Epithelial cell of proximal tubule (primary cell): Measurements from ENCODE around the gene ZC3H4. TPM values are rescaled to one million over a fixed set of nuclear protein-coding genes. Genes with fewer than 3 reads are reported as not detected.

ENCODE experiments used
- DNase-seq: peaks from one replicate; pipeline ENCODE4 v3.0.0-alpha.2; 2011; ENCODE audit warnings: low read depth
- H3K4me3 ChIP-seq: 2 replicates; pipeline ENCODE4 v1.5.1; 2011; ENCODE audit warnings: low read depth, mild to moderate bottlenecking, low read length
- total RNA-seq: library from RNA; depleted of rRNA; stranded (reverse); fragments of >200 nt; gene quantifications from 2 replicates; pipeline ENCODE4 v1.2.3, GENCODE V29; 2015
- TF ChIP-seq, protein P1 (sequence below): conservative IDR thresholded peaks from 2 replicates; pipeline ENCODE4 v1.5.1; 2012; ENCODE audit warnings: low read depth, mild to moderate bottlenecking, low read length

The ZC3H4 gene
- total RNA-seq, 1 donor from 2014 or later, result 18.3 TPM

DNA sequence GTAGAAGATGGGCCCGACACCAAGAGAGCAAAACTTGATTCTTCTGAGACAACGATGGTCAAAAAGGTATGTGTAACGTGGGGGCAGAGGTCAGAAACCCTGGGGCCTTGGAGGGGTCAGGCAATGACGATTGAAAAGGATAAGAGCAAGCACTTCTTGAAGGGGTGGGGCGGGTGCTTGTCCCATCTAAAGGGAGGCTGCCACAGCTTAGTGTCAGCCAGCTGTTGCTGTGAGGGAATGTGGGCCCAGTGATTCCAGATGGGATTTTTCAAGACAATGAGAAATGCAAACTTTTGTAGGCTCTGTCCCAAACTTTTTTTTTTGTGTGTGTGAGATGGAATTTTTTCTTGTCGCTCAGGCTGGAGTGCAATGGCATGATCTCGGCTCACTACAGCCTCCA is 41.6 kb upstream of the ZC3H4 start:
- no peak overlapping the region for H3K4me3 ChIP-seq
- TF ChIP-seq, protein P1, sequence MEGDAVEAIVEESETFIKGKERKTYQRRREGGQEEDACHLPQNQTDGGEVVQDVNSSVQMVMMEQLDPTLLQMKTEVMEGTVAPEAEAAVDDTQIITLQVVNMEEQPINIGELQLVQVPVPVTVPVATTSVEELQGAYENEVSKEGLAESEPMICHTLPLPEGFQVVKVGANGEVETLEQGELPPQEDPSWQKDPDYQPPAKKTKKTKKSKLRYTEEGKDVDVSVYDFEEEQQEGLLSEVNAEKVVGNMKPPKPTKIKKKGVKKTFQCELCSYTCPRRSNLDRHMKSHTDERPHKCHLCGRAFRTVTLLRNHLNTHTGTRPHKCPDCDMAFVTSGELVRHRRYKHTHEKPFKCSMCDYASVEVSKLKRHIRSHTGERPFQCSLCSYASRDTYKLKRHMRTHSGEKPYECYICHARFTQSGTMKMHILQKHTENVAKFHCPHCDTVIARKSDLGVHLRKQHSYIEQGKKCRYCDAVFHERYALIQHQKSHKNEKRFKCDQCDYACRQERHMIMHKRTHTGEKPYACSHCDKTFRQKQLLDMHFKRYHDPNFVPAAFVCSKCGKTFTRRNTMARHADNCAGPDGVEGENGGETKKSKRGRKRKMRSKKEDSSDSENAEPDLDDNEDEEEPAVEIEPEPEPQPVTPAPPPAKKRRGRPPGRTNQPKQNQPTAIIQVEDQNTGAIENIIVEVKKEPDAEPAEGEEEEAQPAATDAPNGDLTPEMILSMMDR, result no peak
- DNase-seq, result no peak

DNA sequence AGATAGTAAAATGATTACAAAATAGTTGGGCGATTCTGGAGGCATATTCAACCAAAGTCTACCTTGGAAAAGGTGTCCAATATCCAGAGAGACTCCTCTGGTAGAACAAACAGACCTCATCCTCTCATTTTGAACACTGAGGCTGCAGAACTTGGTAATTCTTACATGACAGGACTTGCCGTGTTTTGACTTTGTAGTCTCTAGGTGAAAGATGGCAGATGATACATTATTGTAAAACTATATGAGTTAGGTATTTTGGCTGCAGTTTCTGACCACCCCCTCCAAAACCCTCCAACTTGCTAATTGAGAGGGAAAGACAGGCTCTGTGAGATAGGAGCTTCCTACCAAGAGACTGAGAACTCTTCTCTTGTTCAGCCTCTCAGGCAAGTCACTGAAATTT is 39.7 kb upstream of the ZC3H4 start:
- no peak overlapping the region for H3K4me3 ChIP-seq
- TF ChIP-seq, protein P1, result no peak
- DNase-seq, result no peak

DNA sequence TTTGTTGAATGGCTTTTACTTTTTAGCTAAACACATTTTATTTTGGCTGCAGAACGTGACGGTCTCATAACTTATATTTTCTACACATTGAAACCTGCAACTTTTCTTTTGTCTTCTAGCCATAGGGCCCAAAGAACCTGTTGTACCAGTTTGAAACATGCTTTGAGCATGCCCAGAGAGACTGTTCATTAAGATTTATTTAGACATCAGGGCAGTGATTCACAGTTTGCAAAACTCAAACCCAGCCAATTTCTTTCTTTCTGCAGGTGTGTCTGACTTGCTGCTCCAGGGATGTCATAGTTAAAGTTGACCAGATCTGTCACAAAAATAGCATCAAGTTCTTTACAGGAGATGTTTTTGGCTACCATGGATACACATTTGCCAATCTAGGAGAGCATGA is 39.1 kb upstream of the ZC3H4 start:
- H3K4me3 ChIP-seq, result no peak overlapping the region
- no peak for DNase-seq
- TF ChIP-seq, protein P1, result no peak

DNA sequence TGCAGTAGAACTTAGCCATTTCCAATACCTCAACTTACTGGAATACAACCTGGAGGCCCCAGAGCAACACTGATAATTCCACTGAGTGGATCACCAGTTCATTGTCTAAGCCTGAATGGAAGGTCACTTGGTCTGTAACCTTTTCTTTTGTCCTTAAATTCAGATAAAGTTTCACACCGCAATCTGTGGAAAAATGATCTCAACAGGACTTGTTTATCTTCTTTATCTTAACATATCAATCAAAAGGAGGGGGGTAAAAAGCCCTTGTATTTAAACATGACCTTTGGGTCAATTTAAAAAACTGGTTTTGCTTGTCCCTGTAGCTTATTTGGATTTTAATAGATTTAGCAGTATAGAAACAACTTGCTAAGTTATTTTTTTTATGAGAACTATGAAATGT is 38.6 kb upstream of the ZC3H4 start:
- TF ChIP-seq, protein P1, result no peak
- no peak overlapping the region for H3K4me3 ChIP-seq
- DNase-seq, result no peak

DNA sequence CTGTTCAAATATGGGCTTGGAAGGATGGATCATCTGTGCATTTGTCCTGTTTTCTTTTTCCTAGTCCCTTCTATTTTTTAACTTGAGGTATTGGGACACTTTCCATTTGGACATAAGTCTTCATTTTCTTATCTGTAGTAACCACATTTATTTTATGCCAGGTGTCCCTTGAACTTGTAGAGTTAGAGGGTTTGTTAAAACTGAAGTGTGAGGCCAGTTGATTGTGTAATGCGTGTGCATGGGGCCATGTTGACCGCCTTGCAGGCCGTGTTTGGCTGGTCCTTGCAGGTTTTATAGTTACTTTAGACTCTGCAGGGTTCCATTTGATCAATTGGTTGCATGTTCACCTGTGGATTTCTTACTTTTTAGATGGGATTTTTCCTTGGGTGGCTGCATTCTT is 38.1 kb upstream of the ZC3H4 start:
- TF ChIP-seq, protein P1, result no peak
- no peak overlapping the region for H3K4me3 ChIP-seq
- no peak for DNase-seq

DNA sequence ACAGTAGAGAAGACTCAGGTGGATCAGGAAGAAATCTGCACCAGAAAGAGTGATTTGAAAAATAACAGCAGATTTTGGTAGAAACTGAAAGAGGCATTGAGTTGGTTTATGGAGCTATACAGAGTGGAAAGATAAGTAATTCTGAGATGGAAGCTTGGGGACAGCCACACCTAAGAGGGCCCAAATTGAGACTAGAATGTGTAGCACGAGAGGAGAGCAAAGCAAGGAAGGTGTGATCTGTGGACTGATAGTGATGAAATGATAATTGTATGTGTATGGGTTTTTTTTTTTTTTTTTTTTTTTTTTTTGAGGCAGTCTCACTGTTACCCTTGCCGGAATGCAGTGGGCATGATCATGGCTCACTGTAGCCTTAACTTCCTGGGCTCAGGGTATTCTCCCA is 33.3 kb upstream of the ZC3H4 start:
- DNase-seq, result no peak
- TF ChIP-seq, protein P1, result no peak
- H3K4me3 ChIP-seq, result no peak overlapping the region

DNA sequence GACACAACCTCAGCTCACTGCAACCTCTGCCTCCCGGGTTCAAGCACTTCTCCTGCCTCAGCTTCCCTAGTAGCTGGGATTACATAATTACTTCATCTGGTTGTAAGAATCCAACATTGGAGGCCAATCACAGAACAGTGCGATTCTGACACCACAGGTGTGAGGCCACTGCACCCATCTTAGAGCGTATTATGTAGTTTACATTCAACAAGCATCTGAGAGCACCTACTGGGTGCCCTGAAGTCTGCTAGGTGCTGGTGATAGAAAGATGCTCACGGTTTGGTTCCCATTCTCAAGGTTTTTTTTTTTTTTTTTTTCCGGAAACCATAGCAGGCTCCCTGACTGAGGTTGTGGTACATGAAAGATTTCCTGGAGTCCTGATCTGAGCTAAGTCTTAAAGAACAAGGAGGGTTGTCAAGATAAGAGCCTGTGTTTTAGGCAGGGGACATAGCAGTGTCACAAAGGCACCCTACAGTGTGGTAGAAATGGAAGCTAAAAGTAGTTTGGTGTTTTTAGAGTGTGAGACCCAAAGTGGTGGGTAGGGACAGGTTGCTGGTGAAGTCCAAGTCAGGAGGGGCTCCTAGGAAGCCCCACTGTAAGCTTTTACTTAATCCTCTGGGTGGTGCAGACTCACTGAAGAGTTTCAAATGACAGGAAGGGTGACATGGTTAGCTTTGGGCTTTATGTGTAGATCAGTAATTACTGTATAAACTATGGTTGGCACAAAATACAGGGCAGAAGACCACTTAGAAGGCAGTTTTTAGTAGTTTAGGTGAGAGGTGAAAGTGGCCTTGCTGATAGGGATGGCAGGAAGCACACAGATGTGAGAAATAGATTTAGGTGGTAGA is 32.3 kb upstream of the ZC3H4 start:
- H3K4me3 ChIP-seq, result no peak overlapping the region
- no peak for DNase-seq
- TF ChIP-seq, protein P1, result no peak
